AG08396 (cell line): ENCODE measurements around the gene CABP7.

Source experiments
- DNase-seq: peaks from one replicate; pipeline ENCODE4 v3.0.0; 2012; ENCODE audit warnings: low spot score, mixed read lengths

The CABP7 gene

DNA sequence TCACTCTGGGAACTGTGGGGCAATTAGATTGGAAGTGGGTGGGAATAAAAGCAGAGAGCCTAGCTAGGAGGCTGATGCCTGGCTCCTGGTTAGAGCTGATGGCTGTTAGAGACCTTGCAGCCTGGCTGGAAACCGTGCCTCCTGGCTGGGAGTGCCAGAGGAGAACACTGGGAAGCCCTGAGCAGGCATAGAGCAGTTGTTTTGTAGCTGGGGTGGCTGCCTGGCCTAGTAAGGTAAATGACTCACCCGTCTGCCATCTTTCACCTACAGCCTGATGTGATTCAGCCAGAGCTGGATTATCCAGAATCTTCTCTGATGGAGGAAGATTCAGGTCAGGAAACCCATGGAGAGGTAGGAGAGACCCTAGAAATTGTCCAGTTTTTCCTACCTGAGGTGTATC, 53.4 kb downstream of the CABP7 start:
- no peak for DNase-seq

- no peak for DNase-seq
Observed at GRCh38 chr22:29780220-29780619, 60.4 kb downstream of the CABP7 start.

GRCh38 chr22:29780748-29781676, 61.2 kb downstream of the CABP7 start:
- peak; percentile 83 for DNase-seq
